Stimulated activated CD4-positive, alpha-beta T cell treated with anti-CD3 and anti-CD28 coated beads, Interleukin-1b, Interleukin-23, amount 100 ng/mL, for 24 hours (primary cell): ENCODE measurements around the gene NFATC1.

ENCODE experiments used
- DNase-seq, 4 experiments: peaks; one replicate each; pipeline ENCODE4 v3.0.0-alpha.2; 2020; ENCODE audit warnings: low read depth in 4 of 4, low spot score in 1 of 4

NFATC1 gene

GRCh38 chr18:79453816-79454735, 58.3 kb downstream of the NFATC1 start:
- no peak for DNase-seq

- DNase-seq: no peak
Observed at GRCh38 chr18:79455261-79455660, 59.5 kb downstream of the NFATC1 start.

GRCh38 chr18:79456105-79456980, 60.6 kb downstream of the NFATC1 start:
- DNase-seq: no peak

GRCh38 chr18:79457239-79457638, 61.5 kb downstream of the NFATC1 start:
- no peak for DNase-seq

- no peak for DNase-seq
Observed at GRCh38 chr18:79457652-79458051, 61.9 kb downstream of the NFATC1 start.

- no peak for DNase-seq
Observed at GRCh38 chr18:79458131-79458838, 62.6 kb downstream of the NFATC1 start.

- no peak for DNase-seq
Observed at GRCh38 chr18:79458917-79459803, 63.4 kb downstream of the NFATC1 start.

- no peak for DNase-seq
Observed at GRCh38 chr18:79459946-79460480, 64.3 kb downstream of the NFATC1 start.

GRCh38 chr18:79460481-79461300, 65.0 kb downstream of the NFATC1 start:
- no peak for DNase-seq

GRCh38 chr18:79461627-79462026, 65.9 kb downstream of the NFATC1 start:
- no peak for DNase-seq

- no peak for DNase-seq
Observed at GRCh38 chr18:79463424-79463960, 67.8 kb downstream of the NFATC1 start.

- no peak for DNase-seq
Observed at GRCh38 chr18:79465392-79465991, 69.8 kb downstream of the NFATC1 start.

- DNase-seq: no peak
Observed at GRCh38 chr18:79466591-79466990, 70.9 kb downstream of the NFATC1 start.

GRCh38 chr18:79467126-79467525, 71.4 kb downstream of the NFATC1 start:
- no peak for DNase-seq

- no peak for DNase-seq
Observed at GRCh38 chr18:79468119-79468789, 72.5 kb downstream of the NFATC1 start.

- no peak for DNase-seq
Observed at GRCh38 chr18:79469309-79469708, 73.6 kb downstream of the NFATC1 start.

- no peak for DNase-seq
Observed at GRCh38 chr18:79469751-79470505, 74.2 kb downstream of the NFATC1 start.
